RWPE1 (cell line): ENCODE results near the gene MAK.

Source experiments
- CTCF ChIA-PET: fragments of 350-600 bp; sonication (Branson Sonifier 250); formaldehyde crosslinking; extraction: SDS; loops from one replicate; lab custom pipeline; 2021; lab: Yijun Ruan, JAX
- POLR2A ChIA-PET: fragments of 400-600 bp; formaldehyde crosslinking; extraction: SDS; loops from one replicate; lab custom pipeline; 2020; ENCODE audit warnings: antibody characterized with exemption; ENCODE audit not compliant: low non-redundant PET; lab: Yijun Ruan, JAX
- DNase-seq: peaks from one replicate; pipeline ENCODE4 v3.0.0; 2012; ENCODE audit warnings: low spot score
- H3K27ac ChIP-seq: fragments of 450-650 bp; 2 replicates; pipeline ENCODE4 v1.5.1; 2017
- TF ChIP-seq, protein P1 (sequence below): fragments of 450-650 bp; conservative IDR thresholded peaks from 2 replicates; pipeline ENCODE4 v1.5.1; 2017; ENCODE audit warnings: low read depth, mild to moderate bottlenecking

The MAK gene

DNA sequence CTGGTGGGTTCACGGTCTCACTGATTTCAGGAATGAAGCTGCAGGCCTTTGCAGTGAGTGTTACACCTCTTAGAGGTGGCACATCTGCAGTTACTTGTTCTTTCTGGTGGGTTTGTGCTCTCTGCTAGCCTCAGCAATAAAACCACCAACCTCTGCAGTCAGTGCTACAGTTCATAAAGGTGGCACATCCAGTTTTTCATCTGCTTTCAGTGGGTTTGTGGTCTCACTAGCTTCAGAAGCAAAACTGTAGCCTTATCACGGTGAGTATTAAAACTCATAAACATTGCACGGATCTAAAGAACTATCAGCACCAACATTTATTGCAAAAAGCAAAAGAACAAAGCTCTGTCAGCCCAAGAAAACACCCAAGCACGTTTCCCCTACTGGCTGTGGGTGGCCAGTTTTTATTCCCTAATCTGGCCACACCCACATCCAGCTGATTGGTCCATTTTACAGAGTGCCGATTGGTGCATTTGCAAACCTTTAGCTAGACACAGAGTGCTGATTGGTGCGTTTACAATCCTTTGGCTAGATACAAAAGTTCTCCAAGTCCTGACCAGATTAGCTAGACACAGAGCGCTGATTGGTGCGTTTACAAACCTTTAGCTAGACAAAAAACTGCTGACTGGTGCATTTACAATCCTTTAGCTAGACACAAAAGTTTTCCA lies 118.9 kb downstream of the MAK start:
- ChIA-PET CTCF (no interaction called here), POLR2A (interaction anchor here (0.7 kb wide), 1 partner anchor 335 kb away, joined by 6 read pairs; no protein-coding TSS in a partner anchor)
- peak overlapping the region; percentile 93 for H3K27ac ChIP-seq
- DNase-seq, result no peak
- TF ChIP-seq, protein P1, sequence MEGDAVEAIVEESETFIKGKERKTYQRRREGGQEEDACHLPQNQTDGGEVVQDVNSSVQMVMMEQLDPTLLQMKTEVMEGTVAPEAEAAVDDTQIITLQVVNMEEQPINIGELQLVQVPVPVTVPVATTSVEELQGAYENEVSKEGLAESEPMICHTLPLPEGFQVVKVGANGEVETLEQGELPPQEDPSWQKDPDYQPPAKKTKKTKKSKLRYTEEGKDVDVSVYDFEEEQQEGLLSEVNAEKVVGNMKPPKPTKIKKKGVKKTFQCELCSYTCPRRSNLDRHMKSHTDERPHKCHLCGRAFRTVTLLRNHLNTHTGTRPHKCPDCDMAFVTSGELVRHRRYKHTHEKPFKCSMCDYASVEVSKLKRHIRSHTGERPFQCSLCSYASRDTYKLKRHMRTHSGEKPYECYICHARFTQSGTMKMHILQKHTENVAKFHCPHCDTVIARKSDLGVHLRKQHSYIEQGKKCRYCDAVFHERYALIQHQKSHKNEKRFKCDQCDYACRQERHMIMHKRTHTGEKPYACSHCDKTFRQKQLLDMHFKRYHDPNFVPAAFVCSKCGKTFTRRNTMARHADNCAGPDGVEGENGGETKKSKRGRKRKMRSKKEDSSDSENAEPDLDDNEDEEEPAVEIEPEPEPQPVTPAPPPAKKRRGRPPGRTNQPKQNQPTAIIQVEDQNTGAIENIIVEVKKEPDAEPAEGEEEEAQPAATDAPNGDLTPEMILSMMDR, result no peak

DNA sequence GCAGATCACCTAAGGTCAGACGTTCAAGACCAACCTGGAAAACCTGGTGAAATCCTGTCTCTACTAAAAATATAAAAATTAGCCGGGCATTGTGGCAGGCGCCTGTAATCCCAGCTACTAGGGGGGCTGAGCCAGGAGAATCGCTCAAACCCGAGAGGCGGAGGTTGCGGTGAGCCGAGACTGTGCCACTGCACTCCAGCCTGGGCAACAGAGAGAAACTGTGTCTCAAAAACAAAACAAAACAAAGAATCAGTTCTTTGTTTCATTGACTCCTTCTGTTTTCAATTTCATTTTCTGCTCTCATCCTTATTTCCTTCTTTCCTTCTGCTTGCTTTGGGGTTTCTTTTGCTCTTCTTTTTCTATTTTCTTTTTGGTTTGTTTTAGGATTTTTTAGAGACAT lies 124.4 kb downstream of the MAK start:
- no peak overlapping the region for H3K27ac ChIP-seq
- DNase-seq, result no peak
- POLR2A ChIA-PET, result no interaction called here
- TF ChIP-seq, protein P1, result no peak
- CTCF ChIA-PET, result no interaction called here
